GM23338 (cell line): ENCODE data around the gene ABCC10. TPM values are rescaled to one million over a fixed set of nuclear protein-coding genes. Genes with fewer than 3 reads are reported as not detected.

Experiments used
- ATAC-seq: fragments of 200-7000 bp; cut with Tn5 transposase; 3 replicates; pipeline ENCODE4 v1.9.1; 2020
- DNase-seq: peaks from one replicate; pipeline ENCODE4 v3.0.0-alpha.2; 2015; ENCODE audit warnings: low spot score
- H2AFZ ChIP-seq: fragments of 200-600 bp; sonication (generic); 2 replicates; pipeline ENCODE4 v1.8.0; 2016; ENCODE audit warnings: antibody characterized with exemption, mild to moderate bottlenecking, moderate library complexity
- H3F3A ChIP-seq: fragments of 200-600 bp; sonication (generic); replicated peaks from 2 replicates; pipeline ENCODE4 v1.8.0; 2017; ENCODE audit warnings: antibody characterized with exemption, mixed run types, low read depth
- H3K27ac ChIP-seq: fragments of 200-600 bp; sonication (generic); 2 replicates; pipeline ENCODE4 v1.6.1; 2016; ENCODE audit warnings: low read depth
- H3K27me3 ChIP-seq: fragments of 200-600 bp; sonication (generic); 2 replicates; pipeline ENCODE4 v1.8.0; 2016; ENCODE audit warnings: mild to moderate bottlenecking, mixed run types, moderate library complexity; ENCODE audit not compliant: insufficient read depth
- H3K36me3 ChIP-seq: fragments of 200-600 bp; sonication (generic); 2 replicates; pipeline ENCODE4 v1.8.0; 2016; ENCODE audit warnings: mild to moderate bottlenecking; ENCODE audit not compliant: insufficient read depth
- H3K4me1 ChIP-seq: fragments of 200-600 bp; sonication (generic); 2 replicates; pipeline ENCODE4 v1.8.0; 2016; ENCODE audit warnings: mild to moderate bottlenecking, moderate library complexity; ENCODE audit not compliant: insufficient read depth
- H3K4me2 ChIP-seq: fragments of 200-600 bp; sonication (generic); 2 replicates; pipeline ENCODE4 v1.7.1; 2017; ENCODE audit warnings: mixed run types
- H3K4me3 ChIP-seq: fragments of 200-600 bp; sonication (generic); 2 replicates; pipeline ENCODE4 v1.6.1; 2016; ENCODE audit warnings: mixed run types
- H3K79me2 ChIP-seq: fragments of 200-600 bp; sonication (generic); replicated peaks from 2 replicates; pipeline ENCODE4 v1.8.0; 2017; ENCODE audit warnings: mild to moderate bottlenecking; ENCODE audit not compliant: insufficient read depth
- H3K9me2 ChIP-seq: fragments of 200-600 bp; sonication (generic); 2 replicates; pipeline ENCODE4 v1.8.0; 2017; ENCODE audit not compliant: insufficient read depth
- H4K20me1 ChIP-seq: fragments of 200-600 bp; sonication (generic); replicated peaks from 2 replicates; pipeline ENCODE4 v1.8.0; 2017; ENCODE audit warnings: mild to moderate bottlenecking; ENCODE audit not compliant: insufficient read depth
- H3K27ac Mint-ChIP-seq: 2 replicates; pipeline ENCODE4 v1.8.0; 2020; ENCODE audit warnings: inconsistent platforms, mild to moderate bottlenecking, moderate library complexity, mixed read lengths
- H3K27me3 Mint-ChIP-seq: 3 replicates; pipeline ENCODE4 v1.8.0; 2022; ENCODE audit warnings: low read depth, mild to moderate bottlenecking, moderate library complexity, mixed read lengths, inconsistent platforms; ENCODE audit not compliant: insufficient read depth, poor library complexity
- H3K36me3 Mint-ChIP-seq: 3 replicates; pipeline ENCODE4 v1.8.0; 2021; ENCODE audit warnings: low read depth, mild to moderate bottlenecking, inconsistent platforms, moderate library complexity, mixed read lengths
- H3K4me1 Mint-ChIP-seq: 3 replicates; pipeline ENCODE4 v1.8.0; 2020; ENCODE audit warnings: mild to moderate bottlenecking, inconsistent platforms, mixed read lengths
- H3K4me3 Mint-ChIP-seq: 3 replicates; pipeline ENCODE4 v1.8.0; 2021; ENCODE audit warnings: moderate library complexity, mild to moderate bottlenecking, inconsistent platforms, mixed read lengths
- H3K9me3 Mint-ChIP-seq: 3 replicates; pipeline ENCODE4 v1.8.0; 2020; ENCODE audit warnings: moderate library complexity, mild to moderate bottlenecking, inconsistent platforms, mixed read lengths
- EZH2 ChIP-seq: fragments of 200-600 bp; sonication (generic); IDR thresholded peaks from one replicate; pipeline ENCODE4 v1.8.0; 2017; ENCODE audit warnings: antibody characterized with exemption, mild to moderate bottlenecking, low read depth; ENCODE audit not compliant: unreplicated experiment
- POLR2AphosphoS5 ChIP-seq: IDR thresholded peaks from 2 replicates; pipeline ENCODE4 v1.6.1; 2016; ENCODE audit warnings: antibody characterized with exemption, low read depth
- polyA plus RNA-seq: library from polyadenylated mRNA; unstranded; fragments of >200 nt; fragmentation: Nextera tagmentation; extraction: Ambion mirVana; gene quantifications from 2 replicates; pipeline ENCODE4 v1.2.1, GENCODE V29; 2016
- total RNA-seq: library from RNA; depleted of rRNA; stranded (reverse); fragments of >200 nt; shearing (Covaris generic); gene quantifications from 2 replicates; pipeline ENCODE4 v1.2.3, GENCODE V29; 2014
- TF ChIP-seq, protein P1 (sequence below), 2 experiments: fragments of 200-600 bp in 1 of 2; sonication (generic) in 1 of 2; conservative IDR thresholded peaks; 2 replicates each; pipeline versions ENCODE4 v1.5.1 to v1.6.1; 2016 to 2017; ENCODE audit warnings: antibody characterized with exemption in 2 of 2, low read depth in 2 of 2, mild to moderate bottlenecking in 2 of 2, moderate library complexity in 1 of 2
- TF ChIP-seq, protein P2 (sequence below): fragments of 250-450 bp; sonication (Bioruptor Pico); IDR thresholded peaks from 2 replicates; pipeline ENCODE4 v1.5.0; 2020; ENCODE audit warnings: mild to moderate bottlenecking, moderate library complexity

Gene ABCC10
- total and polyA plus RNA-seq, 2 experiments from 2014 or later: 16.9 to 17.5 TPM

DNA sequence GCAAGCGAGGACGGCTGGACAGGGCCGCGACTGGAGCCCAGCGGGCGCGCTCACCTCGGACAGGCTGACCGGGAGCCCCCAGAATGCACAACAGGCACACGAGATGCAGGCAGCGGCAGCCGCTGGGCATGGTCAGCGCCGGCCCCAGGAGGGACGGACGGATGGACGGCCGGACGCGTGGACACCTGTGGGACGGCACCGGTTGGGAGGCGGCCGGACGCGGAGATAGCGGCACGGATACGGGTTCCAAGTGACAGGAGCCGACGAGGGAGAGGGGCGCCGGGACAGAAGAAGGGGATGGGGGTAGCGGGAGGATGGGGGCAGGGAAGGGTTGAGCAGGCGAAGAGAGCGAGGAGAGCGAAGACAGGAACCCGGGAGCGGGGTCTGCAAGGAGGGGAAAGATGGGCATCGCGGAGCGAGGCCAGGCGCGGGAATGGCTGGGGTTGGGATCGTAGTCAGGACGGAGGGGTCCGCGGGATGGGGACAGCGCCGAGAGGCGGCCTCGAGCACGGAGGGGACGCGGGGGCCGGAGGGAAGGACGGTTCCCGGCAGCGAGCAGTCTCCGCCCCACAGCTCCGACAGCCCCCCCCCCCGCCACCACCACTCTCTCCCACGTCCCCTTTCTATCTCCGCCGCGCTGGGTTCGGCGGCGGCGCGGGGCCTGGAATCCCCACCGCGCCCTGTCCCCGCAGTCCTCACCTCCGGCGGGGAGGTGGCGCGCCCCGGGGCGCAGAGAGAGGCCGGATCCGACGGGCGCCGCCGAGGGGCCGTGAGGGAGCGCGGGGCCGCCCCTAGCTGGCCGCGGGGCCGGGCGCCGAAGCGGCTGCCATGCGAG lies 27.6 kb downstream of the ABCC10 start:
- Mint-ChIP-seq H3K27ac (no peak overlapping the region), H3K4me3 (peak overlapping the region; percentile 73), H3K4me1 (peaks cover 11% of the 10 kb centered on the region), H3K36me3 (peaks cover 2% of the 10 kb centered on the region; the same call in 2 of the 3 replicates), H3K27me3 (peaks cover 43% of the 10 kb centered on the region), H3K9me3 (peaks cover 3% of the 10 kb centered on the region; the same call in 2 of the 3 replicates)
- peaks cover 42% of the 10 kb centered on the region for H3K27me3 ChIP-seq
- peak; percentile 47 for ATAC-seq
- H4K20me1 ChIP-seq: peaks cover 4% of the 10 kb centered on the region; the same call in 1 of the 2 replicates
- H3F3A ChIP-seq: 0 out of 2 replicates have a peak, but pooled peaks cover 7% of the 10 kb centered on the region
- no peaks in the 10 kb centered on the region for H3K79me2 ChIP-seq
- TF ChIP-seq EZH2 (no peak), POLR2AphosphoS5 (no peak; the same call in 1 of the 2 replicates)
- TF ChIP-seq, protein P1, sequence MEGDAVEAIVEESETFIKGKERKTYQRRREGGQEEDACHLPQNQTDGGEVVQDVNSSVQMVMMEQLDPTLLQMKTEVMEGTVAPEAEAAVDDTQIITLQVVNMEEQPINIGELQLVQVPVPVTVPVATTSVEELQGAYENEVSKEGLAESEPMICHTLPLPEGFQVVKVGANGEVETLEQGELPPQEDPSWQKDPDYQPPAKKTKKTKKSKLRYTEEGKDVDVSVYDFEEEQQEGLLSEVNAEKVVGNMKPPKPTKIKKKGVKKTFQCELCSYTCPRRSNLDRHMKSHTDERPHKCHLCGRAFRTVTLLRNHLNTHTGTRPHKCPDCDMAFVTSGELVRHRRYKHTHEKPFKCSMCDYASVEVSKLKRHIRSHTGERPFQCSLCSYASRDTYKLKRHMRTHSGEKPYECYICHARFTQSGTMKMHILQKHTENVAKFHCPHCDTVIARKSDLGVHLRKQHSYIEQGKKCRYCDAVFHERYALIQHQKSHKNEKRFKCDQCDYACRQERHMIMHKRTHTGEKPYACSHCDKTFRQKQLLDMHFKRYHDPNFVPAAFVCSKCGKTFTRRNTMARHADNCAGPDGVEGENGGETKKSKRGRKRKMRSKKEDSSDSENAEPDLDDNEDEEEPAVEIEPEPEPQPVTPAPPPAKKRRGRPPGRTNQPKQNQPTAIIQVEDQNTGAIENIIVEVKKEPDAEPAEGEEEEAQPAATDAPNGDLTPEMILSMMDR (conservative IDR thresholded peaks at IDR 0.05; ENCODE audit: low read depth in 2 of 2): peak in 1 of 2 experiments; percentile 24; a peak in 2 of 4 replicates
- peak overlapping the region; percentile 74; the same call in 1 of the 2 replicates for H2AFZ ChIP-seq
- H3K36me3 ChIP-seq: no peaks in the 10 kb centered on the region
- DNase-seq: peak; percentile 67
- no peak overlapping the region for H3K27ac ChIP-seq
- peak overlapping the region; percentile 97 for H3K4me2 ChIP-seq
- no peaks in the 10 kb centered on the region for H3K9me2 ChIP-seq
- H3K4me3 ChIP-seq: peak overlapping the region; percentile 76
- no peaks in the 10 kb centered on the region for H3K4me1 ChIP-seq

DNA sequence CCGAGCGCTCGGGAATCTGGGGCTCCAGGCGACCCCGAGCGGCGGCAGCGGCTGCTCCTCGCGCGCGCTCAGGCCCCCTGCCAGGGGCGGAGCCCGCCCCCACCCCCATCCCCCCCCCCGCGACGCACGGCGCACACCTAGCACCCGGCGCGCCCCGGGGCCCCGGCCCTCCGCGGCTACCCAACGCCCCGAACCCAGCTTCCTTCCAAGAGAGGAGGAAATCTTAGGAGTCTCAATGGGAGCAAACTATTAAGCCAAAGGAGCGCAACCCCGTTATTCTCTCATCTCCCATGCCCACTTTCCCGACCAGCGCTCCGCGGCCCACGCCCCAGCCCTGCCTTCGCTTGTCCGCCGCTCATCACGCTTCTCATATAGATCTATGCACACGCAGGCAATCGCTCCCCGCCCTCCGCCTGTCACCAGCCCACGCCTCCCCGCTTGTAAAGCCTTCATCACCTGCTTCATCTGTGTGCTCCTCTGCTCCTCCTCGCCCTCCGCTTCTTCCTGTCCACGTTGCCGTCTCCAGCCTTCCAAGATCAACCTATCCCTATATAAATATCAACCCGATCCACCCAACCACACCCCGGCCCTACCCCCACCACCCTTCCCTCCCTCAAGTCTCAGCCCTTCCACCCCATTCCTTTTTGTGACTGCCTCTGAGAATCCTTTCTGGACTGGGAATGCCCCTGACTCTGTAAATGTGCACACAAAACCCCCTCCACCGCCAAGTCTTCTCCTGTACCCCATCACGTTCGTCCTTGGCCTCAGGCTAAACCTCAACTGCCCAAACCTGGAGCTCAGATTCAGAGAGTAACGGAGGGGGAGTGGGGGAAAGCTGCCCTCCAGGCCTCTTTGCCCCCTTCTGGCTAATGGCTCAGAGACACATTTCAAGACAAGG lies 28.4 kb downstream of the ABCC10 start, which contains the start of gene DLK2:
DLK2 (minus strand) TSS at position 18 of the 898 bp plus-strand sequence. CDS start 723 bp downstream, outside the sequence.
- Histone ChIP-seq H3K27ac (no peak within 1 kb of the TSS), H3K9me2 (no peaks in the 10 kb centered on the region), H3K79me2 (no peaks in the 10 kb centered on the region), H3K36me3 (no peaks in the 10 kb centered on the region), H3K4me2 (peak within 1 kb of the TSS; percentile 97), H3K4me1 (no peaks in the 10 kb centered on the region), H3K4me3 (peak within 1 kb of the TSS; percentile 76), H2AFZ (peak within 1 kb of the TSS; percentile 74), H3F3A (0 out of 2 replicates have a peak, but pooled peaks cover 7% of the 10 kb centered on the region), H4K20me1 (peaks cover 4% of the 10 kb centered on the region), H3K27me3 (peaks cover 42% of the 10 kb centered on the region)
- ATAC-seq (peak; percentile 9), DNase-seq (peak; percentile 57)
- H3K27ac Mint-ChIP-seq: no peak within 1 kb of the TSS
- H3K9me3 Mint-ChIP-seq: peaks cover 3% of the 10 kb centered on the region; the same call in 2 of the 3 replicates
- peaks cover 11% of the 10 kb centered on the region for H3K4me1 Mint-ChIP-seq
- TF ChIP-seq EZH2: peak; percentile 50
- TF ChIP-seq, protein P2, sequence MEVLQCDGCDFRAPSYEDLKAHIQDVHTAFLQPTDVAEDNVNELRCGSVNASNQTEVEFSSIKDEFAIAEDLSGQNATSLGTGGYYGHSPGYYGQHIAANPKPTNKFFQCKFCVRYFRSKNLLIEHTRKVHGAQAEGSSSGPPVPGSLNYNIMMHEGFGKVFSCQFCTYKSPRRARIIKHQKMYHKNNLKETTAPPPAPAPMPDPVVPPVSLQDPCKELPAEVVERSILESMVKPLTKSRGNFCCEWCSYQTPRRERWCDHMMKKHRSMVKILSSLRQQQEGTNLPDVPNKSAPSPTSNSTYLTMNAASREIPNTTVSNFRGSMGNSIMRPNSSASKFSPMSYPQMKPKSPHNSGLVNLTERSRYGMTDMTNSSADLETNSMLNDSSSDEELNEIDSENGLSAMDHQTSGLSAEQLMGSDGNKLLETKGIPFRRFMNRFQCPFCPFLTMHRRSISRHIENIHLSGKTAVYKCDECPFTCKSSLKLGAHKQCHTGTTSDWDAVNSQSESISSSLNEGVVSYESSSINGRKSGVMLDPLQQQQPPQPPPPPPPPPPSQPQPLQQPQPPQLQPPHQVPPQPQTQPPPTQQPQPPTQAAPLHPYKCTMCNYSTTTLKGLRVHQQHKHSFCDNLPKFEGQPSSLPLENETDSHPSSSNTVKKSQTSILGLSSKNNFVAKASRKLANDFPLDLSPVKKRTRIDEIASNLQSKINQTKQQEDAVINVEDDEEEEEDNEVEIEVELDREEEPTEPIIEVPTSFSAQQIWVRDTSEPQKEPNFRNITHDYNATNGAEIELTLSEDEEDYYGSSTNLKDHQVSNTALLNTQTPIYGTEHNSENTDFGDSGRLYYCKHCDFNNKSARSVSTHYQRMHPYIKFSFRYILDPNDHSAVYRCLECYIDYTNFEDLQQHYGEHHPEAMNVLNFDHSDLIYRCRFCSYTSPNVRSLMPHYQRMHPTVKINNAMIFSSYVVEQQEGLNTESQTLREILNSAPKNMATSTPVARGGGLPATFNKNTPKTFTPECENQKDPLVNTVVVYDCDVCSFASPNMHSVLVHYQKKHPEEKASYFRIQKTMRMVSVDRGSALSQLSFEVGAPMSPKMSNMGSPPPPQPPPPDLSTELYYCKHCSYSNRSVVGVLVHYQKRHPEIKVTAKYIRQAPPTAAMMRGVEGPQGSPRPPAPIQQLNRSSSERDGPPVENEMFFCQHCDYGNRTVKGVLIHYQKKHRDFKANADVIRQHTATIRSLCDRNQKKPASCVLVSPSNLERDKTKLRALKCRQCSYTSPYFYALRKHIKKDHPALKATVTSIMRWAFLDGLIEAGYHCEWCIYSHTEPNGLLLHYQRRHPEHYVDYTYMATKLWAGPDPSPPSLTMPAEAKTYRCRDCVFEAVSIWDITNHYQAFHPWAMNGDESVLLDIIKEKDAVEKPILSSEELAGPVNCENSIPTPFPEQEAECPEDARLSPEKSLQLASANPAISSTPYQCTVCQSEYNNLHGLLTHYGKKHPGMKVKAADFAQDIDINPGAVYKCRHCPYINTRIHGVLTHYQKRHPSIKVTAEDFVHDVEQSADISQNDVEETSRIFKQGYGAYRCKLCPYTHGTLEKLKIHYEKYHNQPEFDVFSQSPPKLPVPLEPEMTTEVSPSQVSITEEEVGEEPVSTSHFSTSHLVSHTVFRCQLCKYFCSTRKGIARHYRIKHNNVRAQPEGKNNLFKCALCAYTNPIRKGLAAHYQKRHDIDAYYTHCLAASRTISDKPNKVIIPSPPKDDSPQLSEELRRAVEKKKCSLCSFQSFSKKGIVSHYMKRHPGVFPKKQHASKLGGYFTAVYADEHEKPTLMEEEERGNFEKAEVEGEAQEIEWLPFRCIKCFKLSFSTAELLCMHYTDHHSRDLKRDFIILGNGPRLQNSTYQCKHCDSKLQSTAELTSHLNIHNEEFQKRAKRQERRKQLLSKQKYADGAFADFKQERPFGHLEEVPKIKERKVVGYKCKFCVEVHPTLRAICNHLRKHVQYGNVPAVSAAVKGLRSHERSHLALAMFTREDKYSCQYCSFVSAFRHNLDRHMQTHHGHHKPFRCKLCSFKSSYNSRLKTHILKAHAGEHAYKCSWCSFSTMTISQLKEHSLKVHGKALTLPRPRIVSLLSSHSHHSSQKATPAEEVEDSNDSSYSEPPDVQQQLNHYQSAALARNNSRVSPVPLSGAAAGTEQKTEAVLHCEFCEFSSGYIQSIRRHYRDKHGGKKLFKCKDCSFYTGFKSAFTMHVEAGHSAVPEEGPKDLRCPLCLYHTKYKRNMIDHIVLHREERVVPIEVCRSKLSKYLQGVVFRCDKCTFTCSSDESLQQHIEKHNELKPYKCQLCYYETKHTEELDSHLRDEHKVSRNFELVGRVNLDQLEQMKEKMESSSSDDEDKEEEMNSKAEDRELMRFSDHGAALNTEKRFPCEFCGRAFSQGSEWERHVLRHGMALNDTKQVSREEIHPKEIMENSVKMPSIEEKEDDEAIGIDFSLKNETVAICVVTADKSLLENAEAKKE (CRISPR knock-in tag): no peak
- H3K36me3 Mint-ChIP-seq: peaks cover 2% of the 10 kb centered on the region; the same call in 2 of the 3 replicates
- peak within 1 kb of the TSS; percentile 75 for H3K4me3 Mint-ChIP-seq
- H3K27me3 Mint-ChIP-seq: peaks cover 43% of the 10 kb centered on the region
